NCI-H1048 (cell line): ENCODE measurements around the gene C16orf74.

Experiments
- DNase-seq: peaks from one replicate; lab custom pipeline; 2025; lab: John Stamatoyannopoulos, UW

The C16orf74 gene

GRCh38 chr16:85774136-85774535 is 23.2 kb upstream of the C16orf74 start:
- DNase-seq = no peak

- no peak for DNase-seq
These were observed 22.1 kb upstream of the C16orf74 start for GRCh38 chr16:85773044-85773443.

- no peak for DNase-seq
These were observed 19.8 kb upstream of the C16orf74 start for GRCh38 chr16:85770741-85771140.

- no peak for DNase-seq
These were observed 17.3 kb upstream of the C16orf74 start for GRCh38 chr16:85768199-85768598.

GRCh38 chr16:85767531-85767930 is 16.6 kb upstream of the C16orf74 start:
- DNase-seq = no peak

- DNase-seq = no peak
These were observed 14.9 kb upstream of the C16orf74 start for GRCh38 chr16:85765767-85766166.

- no peak for DNase-seq
These were observed 14.3 kb upstream of the C16orf74 start for GRCh38 chr16:85765211-85765610.

GRCh38 chr16:85763616-85764015 is 12.7 kb upstream of the C16orf74 start:
- no peak for DNase-seq

GRCh38 chr16:85762970-85763369 is 12.1 kb upstream of the C16orf74 start:
- no peak for DNase-seq

GRCh38 chr16:85761861-85762260 is 11.0 kb upstream of the C16orf74 start:
- no peak for DNase-seq

GRCh38 chr16:85759631-85760419 is 8.9 kb upstream of the C16orf74 start:
- no peak for DNase-seq

- no peak for DNase-seq
These were observed 8.2 kb upstream of the C16orf74 start for GRCh38 chr16:85759136-85759535.

- no peak for DNase-seq
These were observed 6.5 kb upstream of the C16orf74 start for GRCh38 chr16:85757341-85757822.

GRCh38 chr16:85755929-85756768 is 5.3 kb upstream of the C16orf74 start:
- no peak for DNase-seq

GRCh38 chr16:85754413-85754812 is 3.5 kb upstream of the C16orf74 start:
- no peak for DNase-seq

GRCh38 chr16:85753976-85754375 is 3.1 kb upstream of the C16orf74 start:
- no peak for DNase-seq

- no peak for DNase-seq
These were observed 2.7 kb upstream of the C16orf74 start for GRCh38 chr16:85753559-85753958.

GRCh38 chr16:85752511-85753420 is 1.9 kb upstream of the C16orf74 start:
- DNase-seq = no peak

GRCh38 chr16:85751698-85752501 is 1.0 kb upstream of the C16orf74 start:
- no peak for DNase-seq

- no peak for DNase-seq
These were observed 610 bp downstream of the C16orf74 start for GRCh38 chr16:85750146-85750826.

- no peak for DNase-seq
These were observed 1.1 kb downstream of the C16orf74 start for GRCh38 chr16:85749771-85750145.
